HL-60 (cell line): ENCODE data around the gene POLR1H.

Experiments
- CTCF ChIP-seq: IDR thresholded peaks from one replicate; pipeline ENCODE4 v1.5.1; 2011; ENCODE audit warnings: low read length, control low read depth, inconsistent platforms; ENCODE audit not compliant: insufficient read depth
- POLR2AphosphoS5 ChIP-seq: IDR thresholded peaks from 2 replicates; pipeline ENCODE4 v1.6.1; 2012; ENCODE audit warnings: low read depth
- REST ChIP-seq: IDR thresholded peaks from 2 replicates; pipeline ENCODE4 v1.6.1; 2012; ENCODE audit warnings: low read depth; ENCODE audit not compliant: insufficient replicate concordance
- SPI1 ChIP-seq: IDR thresholded peaks from 2 replicates; pipeline ENCODE4 v1.6.1; 2012; ENCODE audit warnings: low read depth, mild to moderate bottlenecking, borderline replicate concordance

GRCh38 chr6:30101444-30102413 lies 40.7 kb downstream of the POLR1H start:
- TF ChIP-seq CTCF (no peak), POLR2AphosphoS5 (no peak), REST (no peak), SPI1 (no peak)
